Measurements from ENCODE around the gene CLSTN1.

CLSTN1 gene

GRCh38 chr1:9823943-9824701 lies at the start of gene CLSTN1:
TSS of gene CLSTN1 (minus strand) at chr1:9823965. CDS start at chr1:9823733, 232 bp downstream.
- TF ChIP-seq CTCF (IDR thresholded peaks at IDR 0.05; ENCODE audit: extremely low read depth, insufficient read depth, missing control alignments), result no peak
- in situ Hi-C loops (cut with MboI; ENCODE audit: low pct_unique_long_range_greater_than_20kb, low sequenced_read_pairs, unreplicated experiment), result no loop called here
- peak; percentile 98 for DNase-seq (ENCODE audit: low spot score)

- no peak for TF ChIP-seq CTCF (IDR thresholded peaks at IDR 0.05; ENCODE audit: extremely low read depth, insufficient read depth, missing control alignments)
- DNase-seq (ENCODE audit: low spot score), result no peak
- in situ Hi-C loops (cut with MboI; ENCODE audit: low pct_unique_long_range_greater_than_20kb, low sequenced_read_pairs, unreplicated experiment), result loop anchor here (10.0 to 25.0 kb wide), 2 partner anchors 71 to 236 kb away; partner anchors contain the start of genes LZIC and NMNAT1
Measured at GRCh38 chr1:9873385-9873784, 49.6 kb upstream of the CLSTN1 start.

GRCh38 chr1:9872430-9873165 lies 48.8 kb upstream of the CLSTN1 start:
- in situ Hi-C loops (cut with MboI; ENCODE audit: low pct_unique_long_range_greater_than_20kb, low sequenced_read_pairs, unreplicated experiment), result loop anchor here (10.0 to 25.0 kb wide), 2 partner anchors 72 to 235 kb away; partner anchors contain the start of genes LZIC and NMNAT1
- TF ChIP-seq CTCF (IDR thresholded peaks at IDR 0.05; ENCODE audit: extremely low read depth, insufficient read depth, missing control alignments), result no peak
- no peak for DNase-seq (ENCODE audit: low spot score)

- in situ Hi-C loops (cut with MboI; ENCODE audit: low pct_unique_long_range_greater_than_20kb, low sequenced_read_pairs, unreplicated experiment), result loop anchor here (10.0 to 25.0 kb wide), 2 partner anchors 73 to 235 kb away; partner anchors contain the start of genes LZIC and NMNAT1
- DNase-seq (ENCODE audit: low spot score), result no peak
- TF ChIP-seq CTCF (IDR thresholded peaks at IDR 0.05; ENCODE audit: extremely low read depth, insufficient read depth, missing control alignments), result no peak
Measured at GRCh38 chr1:9871707-9872425, 48.1 kb upstream of the CLSTN1 start.

- in situ Hi-C loops (cut with MboI; ENCODE audit: low pct_unique_long_range_greater_than_20kb, low sequenced_read_pairs, unreplicated experiment), result loop anchor here (10.0 to 25.0 kb wide), 2 partner anchors 74 to 234 kb away; partner anchors contain the start of genes LZIC and NMNAT1
- no peak for TF ChIP-seq CTCF (IDR thresholded peaks at IDR 0.05; ENCODE audit: extremely low read depth, insufficient read depth, missing control alignments)
- no peak for DNase-seq (ENCODE audit: low spot score)
Measured at GRCh38 chr1:9871021-9871420, 47.3 kb upstream of the CLSTN1 start.

GRCh38 chr1:9870572-9870971 lies 46.8 kb upstream of the CLSTN1 start:
- TF ChIP-seq CTCF (IDR thresholded peaks at IDR 0.05; ENCODE audit: extremely low read depth, insufficient read depth, missing control alignments), result no peak
- no peak for DNase-seq (ENCODE audit: low spot score)
- in situ Hi-C loops (cut with MboI; ENCODE audit: low pct_unique_long_range_greater_than_20kb, low sequenced_read_pairs, unreplicated experiment), result loop anchor here (10.0 to 25.0 kb wide), 2 partner anchors 74 to 233 kb away; partner anchors contain the start of genes LZIC and NMNAT1

All from GM13977 (cell line).